ENCODE results near the gene PIK3C2B.

DNA sequence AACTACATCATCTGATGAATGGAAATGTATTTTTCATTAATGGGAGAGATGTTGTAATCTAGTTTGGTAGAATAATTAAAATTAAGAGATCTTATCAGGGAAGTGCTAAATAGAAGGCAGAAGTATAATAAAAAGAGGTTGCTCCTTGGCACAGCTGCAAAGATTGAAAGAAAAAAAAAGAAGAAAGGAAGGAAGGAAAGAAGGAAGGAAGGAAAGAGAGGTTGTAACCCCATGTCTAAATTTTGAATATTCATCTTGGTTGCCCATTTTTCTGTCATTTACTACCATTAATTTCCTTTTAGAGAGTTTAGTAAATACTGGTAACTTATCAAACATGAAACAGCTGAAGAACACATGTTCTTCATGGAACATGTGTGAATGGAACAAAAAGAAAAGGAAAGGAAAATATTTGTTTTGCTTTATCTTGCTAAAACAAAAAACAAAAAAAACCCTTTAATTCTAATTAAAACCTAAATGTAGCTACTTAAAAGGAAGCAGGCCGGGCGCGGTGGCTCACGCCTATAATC, 11.1 kb upstream of the PIK3C2B start:
- TF ChIP-seq, protein P1, sequence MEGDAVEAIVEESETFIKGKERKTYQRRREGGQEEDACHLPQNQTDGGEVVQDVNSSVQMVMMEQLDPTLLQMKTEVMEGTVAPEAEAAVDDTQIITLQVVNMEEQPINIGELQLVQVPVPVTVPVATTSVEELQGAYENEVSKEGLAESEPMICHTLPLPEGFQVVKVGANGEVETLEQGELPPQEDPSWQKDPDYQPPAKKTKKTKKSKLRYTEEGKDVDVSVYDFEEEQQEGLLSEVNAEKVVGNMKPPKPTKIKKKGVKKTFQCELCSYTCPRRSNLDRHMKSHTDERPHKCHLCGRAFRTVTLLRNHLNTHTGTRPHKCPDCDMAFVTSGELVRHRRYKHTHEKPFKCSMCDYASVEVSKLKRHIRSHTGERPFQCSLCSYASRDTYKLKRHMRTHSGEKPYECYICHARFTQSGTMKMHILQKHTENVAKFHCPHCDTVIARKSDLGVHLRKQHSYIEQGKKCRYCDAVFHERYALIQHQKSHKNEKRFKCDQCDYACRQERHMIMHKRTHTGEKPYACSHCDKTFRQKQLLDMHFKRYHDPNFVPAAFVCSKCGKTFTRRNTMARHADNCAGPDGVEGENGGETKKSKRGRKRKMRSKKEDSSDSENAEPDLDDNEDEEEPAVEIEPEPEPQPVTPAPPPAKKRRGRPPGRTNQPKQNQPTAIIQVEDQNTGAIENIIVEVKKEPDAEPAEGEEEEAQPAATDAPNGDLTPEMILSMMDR (IDR thresholded peaks at IDR 0.05; ENCODE audit: low read length) = no peak
- TF ChIP-seq EZH2 (optimal IDR thresholded peaks at IDR 0.05; ENCODE audit: low read depth, low read length) = no peak
